ENCODE results near the gene PCBP1. TPM values are rescaled to one million over a fixed set of nuclear protein-coding genes. Genes with fewer than 3 reads are reported as not detected.

PCBP1 gene
- total and polyA plus RNA-seq, 9 of the 15 experiments (the other 6 are each of a cell fraction or from before 2014, with no cell fraction given), result 19.2 to 407 (median 78.1) TPM

DNA sequence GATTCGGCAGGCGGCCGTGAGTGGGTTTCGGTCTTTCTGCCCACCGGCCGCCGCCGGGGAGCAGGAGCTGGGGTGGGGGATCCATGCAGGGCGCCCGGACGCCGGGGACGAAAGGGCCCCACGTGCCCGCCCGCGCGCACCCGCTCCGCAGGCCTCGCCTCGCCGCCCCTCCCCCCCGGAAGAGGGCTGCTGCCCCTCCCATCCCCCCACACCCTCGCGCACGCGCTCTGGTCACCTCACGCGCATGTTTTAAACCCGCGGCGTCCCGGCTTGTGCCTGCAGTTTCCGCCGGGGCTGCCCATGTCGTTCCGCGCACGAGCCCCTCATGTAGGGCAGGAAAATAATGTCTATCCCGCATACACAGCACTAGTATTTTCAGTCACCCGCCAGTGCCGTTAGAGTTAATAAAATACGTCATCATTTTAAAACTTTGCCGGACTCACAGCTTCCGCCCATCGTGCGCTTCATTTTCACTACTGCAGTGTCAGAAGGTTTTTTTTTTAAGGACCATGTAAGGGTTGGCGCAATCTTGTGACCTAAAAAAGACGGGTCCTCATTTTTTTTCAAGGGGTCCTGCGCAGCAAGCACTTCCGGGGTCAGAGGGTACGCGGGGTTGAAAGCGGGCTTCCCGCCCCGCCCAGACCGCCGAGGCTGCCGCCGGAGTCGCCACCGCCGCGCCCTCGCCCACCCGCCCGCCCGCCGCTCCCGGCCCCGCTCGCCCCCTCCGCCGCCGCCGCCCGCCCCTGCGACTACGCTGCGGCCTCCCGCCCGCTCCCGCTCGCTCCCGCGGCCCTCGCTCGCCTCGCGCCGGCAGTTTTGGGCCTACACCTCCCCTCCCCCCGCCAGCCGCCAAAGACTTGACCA is at the start of gene PCBP1 (continued):
- TF ChIP-seq, protein P1, sequence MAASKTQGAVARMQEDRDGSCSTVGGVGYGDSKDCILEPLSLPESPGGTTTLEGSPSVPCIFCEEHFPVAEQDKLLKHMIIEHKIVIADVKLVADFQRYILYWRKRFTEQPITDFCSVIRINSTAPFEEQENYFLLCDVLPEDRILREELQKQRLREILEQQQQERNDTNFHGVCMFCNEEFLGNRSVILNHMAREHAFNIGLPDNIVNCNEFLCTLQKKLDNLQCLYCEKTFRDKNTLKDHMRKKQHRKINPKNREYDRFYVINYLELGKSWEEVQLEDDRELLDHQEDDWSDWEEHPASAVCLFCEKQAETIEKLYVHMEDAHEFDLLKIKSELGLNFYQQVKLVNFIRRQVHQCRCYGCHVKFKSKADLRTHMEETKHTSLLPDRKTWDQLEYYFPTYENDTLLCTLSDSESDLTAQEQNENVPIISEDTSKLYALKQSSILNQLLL (CRISPR knock-in tag; IDR thresholded peaks at IDR 0.05; ENCODE audit: borderline replicate concordance), result no peak
- TF ChIP-seq, protein P2, sequence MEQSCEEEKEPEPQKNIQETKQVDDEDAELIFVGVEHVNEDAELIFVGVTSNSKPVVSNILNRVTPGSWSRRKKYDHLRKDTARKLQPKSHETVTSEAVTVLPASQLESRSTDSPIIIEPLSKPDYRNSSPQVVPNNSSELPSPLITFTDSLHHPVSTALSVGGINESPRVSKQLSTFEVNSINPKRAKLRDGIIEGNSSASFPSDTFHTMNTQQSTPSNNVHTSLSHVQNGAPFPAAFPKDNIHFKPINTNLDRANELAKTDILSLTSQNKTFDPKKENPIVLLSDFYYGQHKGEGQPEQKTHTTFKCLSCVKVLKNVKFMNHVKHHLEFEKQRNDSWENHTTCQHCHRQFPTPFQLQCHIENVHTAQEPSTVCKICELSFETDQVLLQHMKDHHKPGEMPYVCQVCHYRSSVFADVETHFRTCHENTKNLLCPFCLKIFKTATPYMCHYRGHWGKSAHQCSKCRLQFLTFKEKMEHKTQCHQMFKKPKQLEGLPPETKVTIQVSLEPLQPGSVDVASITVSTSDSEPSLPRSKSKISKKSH (CRISPR knock-in tag; IDR thresholded peaks at IDR 0.05), result no peak
- TF ChIP-seq SMARCB1 (IDR thresholded peaks at IDR 0.05; ENCODE audit: insufficient read length, low read depth) (no peak), ZNF444 (CRISPR knock-in tag; IDR thresholded peaks at IDR 0.05) (peak; percentile 78), SMAD3 (CRISPR knock-in tag; conservative IDR thresholded peaks at IDR 0.05) (0 out of 2 replicates have a peak, but pooled peaks have one; percentile 21), PURB (CRISPR knock-in tag; IDR thresholded peaks at IDR 0.05; ENCODE audit: low read depth) (no peak), FOXA1 (IDR thresholded peaks at IDR 0.05; ENCODE audit: borderline replicate concordance) (no peak), RFX1 (IDR thresholded peaks at IDR 0.05) (no peak), TBP (optimal IDR thresholded peaks at IDR 0.05; ENCODE audit: low read depth, low read length) (peak; percentile 87), ZNF184 (CRISPR knock-in tag; IDR thresholded peaks at IDR 0.05) (no peak), POLR2AphosphoS5 (IDR thresholded peaks at IDR 0.05; ENCODE audit: control insufficient read depth, insufficient read depth, low read depth, low read length) (peak; percentile 78), BRD9 (IDR thresholded peaks at IDR 0.05; ENCODE audit: low read depth, partially characterized antibody) (peak; percentile 37), KAT8 (IDR thresholded peaks at IDR 0.05; ENCODE audit: low read depth) (no peak), RBM17 (IDR thresholded peaks at IDR 0.05; ENCODE audit: borderline replicate concordance, low read depth, low read length) (no peak), NR1H2 (CRISPR knock-in tag; IDR thresholded peaks at IDR 0.05) (no peak), ZNF41 (CRISPR knock-in tag; conservative IDR thresholded peaks at IDR 0.05) (0 out of 2 replicates have a peak, but pooled peaks have one; percentile 9), NFIX (CRISPR knock-in tag; IDR thresholded peaks at IDR 0.05; ENCODE audit: low read depth) (no peak), SMARCA5 (IDR thresholded peaks at IDR 0.05) (no peak), PRPF4 (IDR thresholded peaks at IDR 0.05; ENCODE audit: insufficient read depth, low read depth, low read length, poor library complexity, severe bottlenecking) (peak; percentile 92)
- TF ChIP-seq, protein P3, sequence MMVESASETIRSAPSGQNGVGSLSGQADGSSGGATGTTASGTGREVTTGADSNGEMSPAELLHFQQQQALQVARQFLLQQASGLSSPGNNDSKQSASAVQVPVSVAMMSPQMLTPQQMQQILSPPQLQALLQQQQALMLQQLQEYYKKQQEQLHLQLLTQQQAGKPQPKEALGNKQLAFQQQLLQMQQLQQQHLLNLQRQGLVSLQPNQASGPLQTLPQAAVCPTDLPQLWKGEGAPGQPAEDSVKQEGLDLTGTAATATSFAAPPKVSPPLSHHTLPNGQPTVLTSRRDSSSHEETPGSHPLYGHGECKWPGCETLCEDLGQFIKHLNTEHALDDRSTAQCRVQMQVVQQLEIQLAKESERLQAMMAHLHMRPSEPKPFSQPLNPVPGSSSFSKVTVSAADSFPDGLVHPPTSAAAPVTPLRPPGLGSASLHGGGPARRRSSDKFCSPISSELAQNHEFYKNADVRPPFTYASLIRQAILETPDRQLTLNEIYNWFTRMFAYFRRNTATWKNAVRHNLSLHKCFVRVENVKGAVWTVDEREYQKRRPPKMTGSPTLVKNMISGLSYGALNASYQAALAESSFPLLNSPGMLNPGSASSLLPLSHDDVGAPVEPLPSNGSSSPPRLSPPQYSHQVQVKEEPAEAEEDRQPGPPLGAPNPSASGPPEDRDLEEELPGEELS (CRISPR knock-in tag; IDR thresholded peaks at IDR 0.05; ENCODE audit: borderline replicate concordance), result no peak
- TF ChIP-seq, protein P4, sequence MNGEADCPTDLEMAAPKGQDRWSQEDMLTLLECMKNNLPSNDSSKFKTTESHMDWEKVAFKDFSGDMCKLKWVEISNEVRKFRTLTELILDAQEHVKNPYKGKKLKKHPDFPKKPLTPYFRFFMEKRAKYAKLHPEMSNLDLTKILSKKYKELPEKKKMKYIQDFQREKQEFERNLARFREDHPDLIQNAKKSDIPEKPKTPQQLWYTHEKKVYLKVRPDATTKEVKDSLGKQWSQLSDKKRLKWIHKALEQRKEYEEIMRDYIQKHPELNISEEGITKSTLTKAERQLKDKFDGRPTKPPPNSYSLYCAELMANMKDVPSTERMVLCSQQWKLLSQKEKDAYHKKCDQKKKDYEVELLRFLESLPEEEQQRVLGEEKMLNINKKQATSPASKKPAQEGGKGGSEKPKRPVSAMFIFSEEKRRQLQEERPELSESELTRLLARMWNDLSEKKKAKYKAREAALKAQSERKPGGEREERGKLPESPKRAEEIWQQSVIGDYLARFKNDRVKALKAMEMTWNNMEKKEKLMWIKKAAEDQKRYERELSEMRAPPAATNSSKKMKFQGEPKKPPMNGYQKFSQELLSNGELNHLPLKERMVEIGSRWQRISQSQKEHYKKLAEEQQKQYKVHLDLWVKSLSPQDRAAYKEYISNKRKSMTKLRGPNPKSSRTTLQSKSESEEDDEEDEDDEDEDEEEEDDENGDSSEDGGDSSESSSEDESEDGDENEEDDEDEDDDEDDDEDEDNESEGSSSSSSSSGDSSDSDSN (IDR thresholded peaks at IDR 0.05; ENCODE audit: borderline replicate concordance in 1 of 2, low read depth in 2 of 2, low read length in 2 of 2), result 0 out of 4 replicates have a peak, but pooled peaks of 1 of the 2 experiments have one; percentile 0

Data from K562 (cell line).